ENCODE data around the gene YAF2.

DNA sequence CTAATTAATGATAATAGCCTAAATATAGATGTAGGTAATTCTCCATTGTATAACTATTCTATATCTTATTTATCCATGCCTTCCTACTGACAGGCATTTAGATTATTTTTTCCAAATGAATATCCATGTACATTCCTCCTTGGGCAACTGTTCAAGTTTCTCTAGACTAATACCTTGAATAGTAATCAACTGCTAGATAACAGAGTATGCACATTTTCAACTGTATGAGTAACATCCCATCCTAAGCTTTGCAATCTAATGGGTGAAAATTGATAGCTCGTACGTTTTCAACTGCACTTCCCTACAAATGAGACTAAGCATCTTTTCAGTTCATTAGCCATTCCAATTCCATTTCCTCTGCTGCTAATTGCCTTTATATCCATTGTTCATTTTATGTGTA is 37.0 kb downstream of the YAF2 start:
- TF ChIP-seq EZH2 (IDR thresholded peaks at IDR 0.05; ENCODE audit: low read depth, unreplicated experiment) (no peak), POLR2AphosphoS5 (IDR thresholded peaks at IDR 0.05; ENCODE audit: low read depth) (no peak), CREB1 (CRISPR knock-in tag; IDR thresholded peaks at IDR 0.05; ENCODE audit: low read depth) (no peak), EZH2phosphoT487 (IDR thresholded peaks at IDR 0.05; ENCODE audit: unreplicated experiment) (no peak)
- TF ChIP-seq, protein P1, sequence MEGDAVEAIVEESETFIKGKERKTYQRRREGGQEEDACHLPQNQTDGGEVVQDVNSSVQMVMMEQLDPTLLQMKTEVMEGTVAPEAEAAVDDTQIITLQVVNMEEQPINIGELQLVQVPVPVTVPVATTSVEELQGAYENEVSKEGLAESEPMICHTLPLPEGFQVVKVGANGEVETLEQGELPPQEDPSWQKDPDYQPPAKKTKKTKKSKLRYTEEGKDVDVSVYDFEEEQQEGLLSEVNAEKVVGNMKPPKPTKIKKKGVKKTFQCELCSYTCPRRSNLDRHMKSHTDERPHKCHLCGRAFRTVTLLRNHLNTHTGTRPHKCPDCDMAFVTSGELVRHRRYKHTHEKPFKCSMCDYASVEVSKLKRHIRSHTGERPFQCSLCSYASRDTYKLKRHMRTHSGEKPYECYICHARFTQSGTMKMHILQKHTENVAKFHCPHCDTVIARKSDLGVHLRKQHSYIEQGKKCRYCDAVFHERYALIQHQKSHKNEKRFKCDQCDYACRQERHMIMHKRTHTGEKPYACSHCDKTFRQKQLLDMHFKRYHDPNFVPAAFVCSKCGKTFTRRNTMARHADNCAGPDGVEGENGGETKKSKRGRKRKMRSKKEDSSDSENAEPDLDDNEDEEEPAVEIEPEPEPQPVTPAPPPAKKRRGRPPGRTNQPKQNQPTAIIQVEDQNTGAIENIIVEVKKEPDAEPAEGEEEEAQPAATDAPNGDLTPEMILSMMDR (conservative IDR thresholded peaks at IDR 0.05; ENCODE audit: low read depth in 2 of 2) = no peak
- TF ChIP-seq, protein P2, sequence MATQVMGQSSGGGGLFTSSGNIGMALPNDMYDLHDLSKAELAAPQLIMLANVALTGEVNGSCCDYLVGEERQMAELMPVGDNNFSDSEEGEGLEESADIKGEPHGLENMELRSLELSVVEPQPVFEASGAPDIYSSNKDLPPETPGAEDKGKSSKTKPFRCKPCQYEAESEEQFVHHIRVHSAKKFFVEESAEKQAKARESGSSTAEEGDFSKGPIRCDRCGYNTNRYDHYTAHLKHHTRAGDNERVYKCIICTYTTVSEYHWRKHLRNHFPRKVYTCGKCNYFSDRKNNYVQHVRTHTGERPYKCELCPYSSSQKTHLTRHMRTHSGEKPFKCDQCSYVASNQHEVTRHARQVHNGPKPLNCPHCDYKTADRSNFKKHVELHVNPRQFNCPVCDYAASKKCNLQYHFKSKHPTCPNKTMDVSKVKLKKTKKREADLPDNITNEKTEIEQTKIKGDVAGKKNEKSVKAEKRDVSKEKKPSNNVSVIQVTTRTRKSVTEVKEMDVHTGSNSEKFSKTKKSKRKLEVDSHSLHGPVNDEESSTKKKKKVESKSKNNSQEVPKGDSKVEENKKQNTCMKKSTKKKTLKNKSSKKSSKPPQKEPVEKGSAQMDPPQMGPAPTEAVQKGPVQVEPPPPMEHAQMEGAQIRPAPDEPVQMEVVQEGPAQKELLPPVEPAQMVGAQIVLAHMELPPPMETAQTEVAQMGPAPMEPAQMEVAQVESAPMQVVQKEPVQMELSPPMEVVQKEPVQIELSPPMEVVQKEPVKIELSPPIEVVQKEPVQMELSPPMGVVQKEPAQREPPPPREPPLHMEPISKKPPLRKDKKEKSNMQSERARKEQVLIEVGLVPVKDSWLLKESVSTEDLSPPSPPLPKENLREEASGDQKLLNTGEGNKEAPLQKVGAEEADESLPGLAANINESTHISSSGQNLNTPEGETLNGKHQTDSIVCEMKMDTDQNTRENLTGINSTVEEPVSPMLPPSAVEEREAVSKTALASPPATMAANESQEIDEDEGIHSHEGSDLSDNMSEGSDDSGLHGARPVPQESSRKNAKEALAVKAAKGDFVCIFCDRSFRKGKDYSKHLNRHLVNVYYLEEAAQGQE (IDR thresholded peaks at IDR 0.05; ENCODE audit: unreplicated experiment) = no peak
- TF ChIP-seq, protein P3, sequence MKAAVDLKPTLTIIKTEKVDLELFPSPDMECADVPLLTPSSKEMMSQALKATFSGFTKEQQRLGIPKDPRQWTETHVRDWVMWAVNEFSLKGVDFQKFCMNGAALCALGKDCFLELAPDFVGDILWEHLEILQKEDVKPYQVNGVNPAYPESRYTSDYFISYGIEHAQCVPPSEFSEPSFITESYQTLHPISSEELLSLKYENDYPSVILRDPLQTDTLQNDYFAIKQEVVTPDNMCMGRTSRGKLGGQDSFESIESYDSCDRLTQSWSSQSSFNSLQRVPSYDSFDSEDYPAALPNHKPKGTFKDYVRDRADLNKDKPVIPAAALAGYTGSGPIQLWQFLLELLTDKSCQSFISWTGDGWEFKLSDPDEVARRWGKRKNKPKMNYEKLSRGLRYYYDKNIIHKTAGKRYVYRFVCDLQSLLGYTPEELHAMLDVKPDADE (IDR thresholded peaks at IDR 0.05) = no peak
